DMS153 (cell line): Measurements from ENCODE around the gene EEF1A1.
"Not testable (repeated sequence)": the region's sequence is repeated elsewhere in the genome, so short reads cannot be mapped to it uniquely, and the experiment has no call there.

ENCODE experiments used
- DNase-seq: peaks from one replicate; lab custom pipeline; 2025; lab: John Stamatoyannopoulos, UW

Gene EEF1A1

DNA sequence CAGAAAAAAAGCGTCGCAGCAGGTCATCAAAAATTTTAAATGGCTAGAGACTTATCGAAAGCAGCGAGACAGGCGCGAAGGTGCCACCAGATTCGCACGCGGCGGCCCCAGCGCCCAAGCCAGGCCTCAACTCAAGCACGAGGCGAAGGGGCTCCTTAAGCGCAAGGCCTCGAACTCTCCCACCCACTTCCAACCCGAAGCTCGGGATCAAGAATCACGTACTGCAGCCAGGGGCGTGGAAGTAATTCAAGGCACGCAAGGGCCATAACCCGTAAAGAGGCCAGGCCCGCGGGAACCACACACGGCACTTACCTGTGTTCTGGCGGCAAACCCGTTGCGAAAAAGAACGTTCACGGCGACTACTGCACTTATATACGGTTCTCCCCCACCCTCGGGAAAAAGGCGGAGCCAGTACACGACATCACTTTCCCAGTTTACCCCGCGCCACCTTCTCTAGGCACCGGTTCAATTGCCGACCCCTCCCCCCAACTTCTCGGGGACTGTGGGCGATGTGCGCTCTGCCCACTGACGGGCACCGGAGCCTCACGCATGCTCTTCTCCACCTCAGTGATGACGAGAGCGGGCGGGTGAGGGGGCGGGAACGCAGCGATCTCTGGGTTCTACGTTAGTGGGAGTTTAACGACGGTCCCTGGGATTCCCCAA, at the start of gene EEF1A1:
EEF1A1 (minus strand) TSS at position 345 of the 663 bp plus-strand sequence. CDS start 1,006 bp downstream, outside the sequence.
- DNase-seq: peak; percentile 100

DNA sequence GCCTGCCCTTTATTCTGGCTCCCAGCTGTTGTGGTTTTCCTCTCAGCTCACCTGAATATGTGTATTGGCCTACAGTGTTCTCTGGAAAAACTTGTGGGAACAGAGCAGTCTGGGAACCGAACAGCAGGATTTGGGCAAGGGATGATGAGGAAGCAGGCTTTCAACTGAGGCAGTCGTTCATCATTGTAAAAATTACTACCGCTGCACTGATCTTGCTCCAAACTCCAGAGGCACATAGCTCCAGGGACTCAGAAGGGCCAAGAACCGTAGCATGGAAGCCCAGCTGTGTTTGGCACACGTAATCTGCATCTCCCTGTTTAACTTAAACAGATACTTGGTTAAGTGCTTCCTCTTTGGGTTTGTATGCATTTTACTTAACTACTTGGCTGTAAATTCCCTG, 48.3 kb upstream of the EEF1A1 start:
- no peak for DNase-seq

DNA sequence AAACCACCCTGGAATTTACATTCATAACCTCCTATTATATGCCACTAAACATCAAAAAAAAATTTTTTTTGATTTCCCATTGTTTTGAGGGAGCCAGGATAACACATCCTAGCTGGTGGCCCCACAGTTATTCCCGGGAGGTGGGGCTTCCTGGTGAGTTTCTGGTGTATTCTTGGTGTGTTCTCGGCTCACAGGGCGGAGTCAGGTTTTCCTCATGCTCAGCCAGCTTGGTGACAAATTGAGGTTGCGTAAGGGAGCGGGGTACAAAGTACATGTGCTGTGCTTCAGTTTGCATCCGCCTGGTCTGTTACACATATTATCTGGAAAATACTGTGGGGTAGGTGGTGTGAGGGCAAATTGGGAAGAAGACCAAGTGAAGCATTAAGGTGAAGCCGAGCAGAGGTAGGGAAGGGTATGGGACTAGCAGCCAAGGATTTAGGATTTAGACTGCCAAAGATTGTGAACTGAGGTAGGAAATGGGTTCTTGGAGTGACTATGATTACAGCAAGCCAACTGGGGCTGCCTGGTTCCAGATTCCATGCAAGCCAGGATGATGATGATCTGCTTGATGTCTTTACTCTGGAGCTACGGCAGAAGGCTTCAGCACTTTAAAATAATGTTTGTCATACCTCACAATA, 46.2 kb upstream of the EEF1A1 start:
- DNase-seq: no peak

DNA sequence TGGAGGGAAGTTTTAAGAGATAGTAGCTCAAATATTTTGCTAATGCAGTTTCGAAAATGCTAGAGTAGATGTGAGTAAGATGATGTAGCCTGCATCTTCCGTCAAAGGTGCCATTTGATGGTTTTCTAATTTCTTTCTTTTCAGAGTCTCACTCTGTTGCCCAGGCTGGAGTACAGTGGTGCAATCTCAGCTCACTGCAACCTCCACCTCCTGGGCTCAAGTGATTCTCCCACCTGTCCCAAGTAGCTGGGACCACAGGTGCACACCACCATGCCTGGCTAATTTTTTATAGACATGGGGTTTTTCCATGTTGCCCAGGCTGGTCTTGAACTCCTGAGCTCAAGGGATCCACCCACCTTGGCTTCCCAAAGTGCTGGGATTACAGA, 45.6 kb upstream of the EEF1A1 start:
- DNase-seq: not testable (repeated sequence)

DNA sequence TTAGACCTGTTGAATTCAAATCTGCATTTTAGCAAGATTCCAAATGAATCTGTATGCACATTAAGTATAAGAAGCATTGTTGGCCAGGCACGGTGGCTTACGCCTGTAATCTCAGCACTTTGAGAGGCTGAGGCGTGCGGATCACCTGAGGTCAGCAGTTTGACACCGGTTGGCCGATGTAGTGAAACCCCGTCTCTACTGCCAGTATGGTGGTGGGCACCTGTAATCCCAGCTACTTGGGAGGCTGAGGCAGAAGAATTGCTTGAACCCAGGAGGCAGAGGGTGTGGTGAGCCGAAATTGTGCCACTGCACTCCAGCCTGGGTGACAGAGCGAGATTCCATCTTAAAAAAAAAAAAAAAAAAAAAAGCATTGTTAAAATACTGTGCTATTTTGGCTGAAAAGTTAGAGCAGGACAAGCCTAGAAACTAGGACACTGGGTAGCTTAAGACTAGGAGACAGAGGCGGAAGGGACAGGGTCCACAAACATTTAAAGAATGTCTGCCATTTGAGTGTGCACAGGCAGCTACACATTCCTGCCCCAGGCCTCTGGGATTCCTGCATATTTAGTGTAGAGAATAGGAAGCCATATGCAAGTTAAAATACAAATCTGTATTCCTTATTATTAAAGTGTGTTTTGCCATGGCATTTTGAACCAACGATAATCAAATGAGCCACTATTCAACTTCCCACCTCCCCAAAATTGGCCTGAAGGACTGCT, 45.1 kb upstream of the EEF1A1 start:
- no peak for DNase-seq

DNA sequence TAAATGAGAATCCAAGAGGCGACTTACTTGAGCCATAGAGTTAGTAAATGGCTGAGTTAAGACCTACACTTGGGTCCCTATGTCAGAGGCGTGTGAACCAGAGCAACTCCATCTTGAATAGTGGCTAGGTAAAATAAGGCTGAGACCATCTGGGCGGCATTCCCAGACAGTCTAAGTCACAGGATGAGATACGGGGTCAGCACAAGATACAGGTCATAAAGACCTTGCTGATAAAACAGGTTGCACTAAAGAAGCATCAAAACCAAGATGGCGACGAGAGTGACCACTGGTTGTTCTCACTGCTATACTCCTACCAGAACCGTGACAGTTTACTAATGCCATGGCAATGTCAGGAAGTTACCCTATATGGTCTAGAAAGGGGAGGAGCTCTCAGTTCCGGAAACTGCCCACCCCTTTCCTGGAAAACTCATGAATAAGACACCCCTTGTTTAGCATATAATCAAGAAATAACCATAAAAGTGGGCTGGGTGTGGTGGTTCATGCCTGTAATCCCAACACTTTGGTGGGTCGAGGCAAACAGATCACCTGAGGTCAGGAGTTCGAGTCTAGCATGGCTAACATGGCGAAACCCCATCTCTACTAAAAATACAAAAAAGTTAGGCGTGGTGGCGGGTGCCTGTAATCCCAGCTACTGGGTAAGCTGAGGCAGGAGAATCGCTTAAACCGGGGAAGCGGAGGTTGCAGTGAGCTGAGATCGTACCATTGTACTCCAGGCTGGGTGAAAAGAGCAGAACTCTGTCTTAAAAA, 43.9 kb upstream of the EEF1A1 start:
- DNase-seq: no peak

DNA sequence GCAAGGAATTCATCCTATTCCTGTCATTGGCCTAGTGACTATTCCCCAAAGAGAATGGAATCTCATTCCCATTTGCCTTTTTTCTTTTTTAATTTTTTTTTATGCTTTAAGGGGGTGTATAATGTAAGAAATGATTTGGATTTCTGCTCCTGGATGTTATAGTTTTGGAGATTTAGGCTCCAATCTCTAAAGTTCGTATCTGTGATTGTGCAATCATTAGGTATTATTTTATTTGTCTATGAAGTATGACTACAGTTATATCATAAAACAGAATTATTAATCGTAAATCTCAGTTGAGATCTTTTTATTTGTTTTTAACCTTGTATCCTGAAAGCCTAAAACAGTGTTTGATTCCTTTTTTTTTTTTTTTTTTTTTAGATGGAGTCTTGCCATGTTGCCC, 41.7 kb upstream of the EEF1A1 start:
- DNase-seq: no peak

DNA sequence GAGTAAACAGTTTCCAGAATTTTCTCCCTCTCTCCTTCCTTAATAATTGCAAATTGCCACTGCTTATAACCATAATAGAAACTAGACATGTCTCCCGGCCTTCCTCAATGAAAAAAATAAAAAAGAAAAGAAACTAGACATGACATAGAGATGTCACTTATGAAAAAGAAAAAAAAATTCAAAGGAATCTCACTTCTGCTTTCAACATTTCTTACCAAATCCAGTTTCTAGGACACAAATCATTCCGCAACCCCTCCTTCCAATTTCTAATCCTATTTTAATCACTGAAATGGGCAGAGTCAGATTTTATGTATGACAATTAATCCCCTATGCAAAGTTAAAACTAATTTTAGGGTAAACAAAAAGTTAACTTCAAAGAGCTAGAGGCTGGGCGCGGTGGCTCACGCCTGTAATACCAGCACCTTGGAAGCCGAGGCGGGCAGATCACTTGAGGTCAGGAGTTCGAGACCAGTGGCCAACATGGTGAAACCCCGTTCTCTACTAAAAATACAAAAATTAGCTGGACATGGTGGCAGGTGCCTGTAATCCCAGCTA, 40.1 kb upstream of the EEF1A1 start:
- no peak for DNase-seq

DNA sequence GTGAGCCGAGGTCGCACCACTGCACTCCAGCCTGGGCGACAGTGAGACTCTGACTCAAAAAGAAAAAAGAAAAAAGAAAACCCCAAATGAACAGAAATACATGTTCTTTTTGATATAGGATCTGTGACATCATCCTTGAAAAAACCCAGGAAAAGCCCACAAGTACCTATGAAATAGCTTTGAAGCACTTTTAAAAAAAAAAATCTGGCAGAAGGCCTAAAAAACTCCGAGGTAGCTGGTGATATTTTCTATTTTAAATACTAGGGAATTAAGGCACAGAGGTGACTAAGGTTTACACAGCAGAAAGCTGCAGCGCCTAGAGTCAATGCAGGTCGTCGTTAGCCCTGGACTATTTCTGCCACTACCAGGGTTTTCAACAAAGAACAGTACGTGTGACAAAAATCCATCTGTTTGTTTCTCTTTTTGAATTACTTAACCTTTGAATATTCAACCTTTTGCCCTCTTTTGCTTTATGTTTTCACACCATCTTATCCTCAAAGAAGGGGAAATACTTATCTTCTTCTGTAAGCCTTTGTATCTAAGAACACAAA, 39.4 kb upstream of the EEF1A1 start:
- no peak for DNase-seq

DNA sequence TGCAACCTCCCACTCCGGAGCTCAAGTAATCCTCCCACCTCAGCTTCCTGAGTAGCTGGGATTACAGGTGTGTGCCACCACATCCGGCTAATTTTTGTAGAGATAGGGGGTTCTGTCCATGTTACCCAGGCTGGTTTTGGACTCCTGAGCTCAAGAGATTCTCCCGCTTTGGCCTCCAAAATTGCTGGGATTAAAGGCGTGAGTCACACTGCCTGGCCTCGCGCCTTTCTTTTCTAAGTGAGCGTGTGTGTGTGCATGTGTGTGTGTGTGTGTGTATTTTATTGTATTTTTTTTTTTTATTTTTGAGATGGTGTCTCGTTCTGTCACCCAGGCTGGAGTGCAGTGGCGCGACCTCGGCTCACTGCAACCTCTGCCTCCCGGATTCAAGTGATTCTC, 38.6 kb upstream of the EEF1A1 start:
- DNase-seq: not testable (repeated sequence)

DNA sequence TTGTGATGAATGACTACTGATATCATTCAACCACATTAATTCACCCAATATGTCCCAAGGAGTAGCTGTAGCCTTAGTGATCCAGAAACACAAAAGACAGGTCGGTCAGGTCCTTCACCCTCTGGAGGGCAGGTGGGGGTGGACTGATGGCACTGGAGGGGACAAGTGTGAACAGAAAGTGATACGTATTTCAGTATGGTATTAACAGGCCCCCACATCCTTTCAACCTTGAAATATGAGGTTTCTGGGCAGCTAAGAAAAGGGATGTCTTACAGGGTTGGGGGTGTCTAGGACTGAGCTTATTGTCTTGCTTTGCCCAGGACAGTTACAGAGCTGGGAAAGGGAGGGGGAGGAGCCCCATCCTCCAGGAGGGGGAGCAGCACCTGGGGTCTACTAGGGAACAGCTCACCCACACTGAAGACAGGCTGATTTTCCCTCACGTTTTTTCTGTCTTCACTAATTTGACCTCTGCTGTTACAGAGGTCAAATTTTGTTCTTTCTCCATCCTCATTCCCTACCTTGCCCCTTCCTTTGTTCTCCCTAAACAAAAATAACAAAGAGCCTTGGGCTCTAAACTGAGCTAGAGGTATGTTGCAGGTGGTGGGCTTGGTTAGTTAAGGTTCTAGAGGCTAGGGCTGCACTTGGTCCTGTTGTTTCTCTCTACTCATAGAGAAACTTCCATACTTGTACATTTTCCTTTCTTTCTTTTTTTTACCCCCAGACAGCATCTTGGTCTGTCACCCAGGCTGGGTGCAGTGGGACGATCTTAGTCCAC, 38.0 kb upstream of the EEF1A1 start:
- no peak for DNase-seq

DNA sequence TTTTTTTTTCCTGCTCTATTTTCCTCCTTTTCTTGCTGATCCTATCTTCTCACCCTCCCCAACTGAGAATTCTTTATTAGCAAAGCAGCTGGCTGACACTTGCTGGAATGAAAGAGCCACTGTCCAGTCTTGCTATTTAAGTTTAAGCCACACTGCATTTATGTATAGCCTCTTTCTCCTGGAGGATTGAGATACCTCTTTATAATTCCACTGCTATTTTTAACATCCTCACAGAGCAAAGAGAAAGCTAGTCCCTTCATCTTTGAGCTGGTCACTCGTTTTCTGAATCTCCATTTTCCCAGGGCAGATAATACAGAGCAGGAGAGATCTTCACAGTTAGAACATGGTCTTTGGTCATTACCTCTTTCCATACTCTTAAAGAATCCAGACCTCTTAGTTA, 36.0 kb upstream of the EEF1A1 start:
- no peak for DNase-seq

DNA sequence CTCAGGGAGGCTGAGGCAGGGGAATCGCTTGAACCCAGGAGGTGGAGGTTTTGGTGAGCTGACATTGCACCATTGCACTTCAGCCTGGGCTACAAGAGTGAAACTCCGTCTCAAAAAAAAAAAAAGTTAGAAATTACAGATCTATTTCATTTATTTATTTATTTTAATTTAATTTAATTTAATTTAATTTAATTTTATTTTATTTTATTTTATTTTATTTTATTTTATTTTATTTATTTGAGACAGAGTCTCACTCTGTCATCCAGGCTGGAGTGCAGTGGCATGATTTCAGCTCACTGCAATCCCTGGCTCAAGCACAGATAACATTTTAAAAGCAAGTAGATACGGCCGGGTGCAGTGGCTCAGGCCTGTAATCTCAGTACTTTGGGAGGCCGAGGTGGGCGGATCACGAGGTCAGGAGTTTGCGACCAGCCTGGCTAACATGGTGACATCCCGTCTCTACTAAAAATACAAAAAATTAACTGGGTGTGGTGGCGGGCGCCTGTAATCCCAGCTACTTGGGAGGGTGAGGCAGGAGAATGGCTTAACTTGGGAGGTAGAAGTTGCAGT, 34.6 kb upstream of the EEF1A1 start:
- not testable (repeated sequence) for DNase-seq

DNA sequence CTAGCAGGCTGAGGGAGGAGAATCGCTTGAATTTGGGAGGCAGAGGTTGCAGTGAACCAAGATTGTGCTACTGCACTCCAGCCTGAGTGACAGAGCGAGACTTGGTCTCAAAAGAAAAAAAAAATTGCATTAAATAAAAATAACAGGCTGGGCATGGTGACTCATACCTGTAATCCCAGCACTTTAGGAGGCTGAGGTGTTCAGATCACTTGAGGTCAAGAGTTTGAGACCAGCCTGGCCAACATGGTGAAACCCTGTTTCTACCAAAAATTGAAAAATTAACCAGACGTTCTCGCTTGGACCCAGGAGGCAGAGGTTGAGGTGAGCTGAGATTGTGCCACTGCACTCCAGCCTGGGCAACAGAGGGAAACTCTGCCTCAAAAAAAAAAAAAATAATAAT, 30.3 kb upstream of the EEF1A1 start:
- not testable (repeated sequence) for DNase-seq

DNA sequence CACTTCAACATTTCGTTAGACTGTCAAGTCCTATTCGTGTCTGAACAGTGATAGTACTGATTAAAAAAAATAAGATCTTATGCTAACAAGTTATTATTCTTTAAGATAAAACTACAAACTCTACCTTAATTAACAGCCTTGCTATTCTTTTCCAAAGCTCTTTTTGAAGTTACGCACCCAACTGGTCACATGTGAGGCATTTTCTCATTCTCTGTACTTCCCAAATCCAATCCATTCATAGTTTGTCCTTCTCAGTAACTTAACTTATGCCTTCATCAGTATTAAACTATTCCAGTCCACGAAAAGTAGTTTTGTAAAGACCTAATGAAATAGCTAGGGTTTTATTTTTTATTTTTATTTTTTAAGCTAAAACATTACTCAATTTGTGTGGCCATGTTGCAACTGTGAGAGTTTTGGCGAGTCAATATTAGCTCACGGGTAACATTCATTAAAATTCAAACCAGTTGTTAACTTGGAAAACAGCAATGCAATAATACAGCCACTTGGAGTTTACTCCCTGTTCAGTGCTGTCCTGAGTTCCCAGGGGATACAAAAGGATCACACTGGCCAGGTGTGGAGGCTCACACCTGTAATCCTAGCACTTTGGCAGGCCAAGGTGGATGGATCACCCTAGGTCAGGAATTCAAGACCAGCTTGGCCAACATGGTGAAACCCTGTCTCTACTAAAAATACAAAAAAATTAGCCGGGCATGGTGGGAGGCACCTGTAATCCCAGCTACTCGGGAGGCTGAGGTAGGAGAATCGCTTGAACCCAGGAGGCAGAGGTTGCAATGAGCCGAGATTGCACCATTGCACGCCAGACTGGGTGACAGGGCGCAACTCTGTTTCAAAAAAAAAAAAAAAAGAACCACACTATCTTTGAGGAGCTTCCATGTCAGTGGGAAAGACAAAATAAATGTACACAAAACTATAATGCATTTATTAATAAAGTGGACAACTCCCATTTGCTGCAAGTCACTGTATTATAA, 27.9 kb upstream of the EEF1A1 start:
- DNase-seq: no peak

DNA sequence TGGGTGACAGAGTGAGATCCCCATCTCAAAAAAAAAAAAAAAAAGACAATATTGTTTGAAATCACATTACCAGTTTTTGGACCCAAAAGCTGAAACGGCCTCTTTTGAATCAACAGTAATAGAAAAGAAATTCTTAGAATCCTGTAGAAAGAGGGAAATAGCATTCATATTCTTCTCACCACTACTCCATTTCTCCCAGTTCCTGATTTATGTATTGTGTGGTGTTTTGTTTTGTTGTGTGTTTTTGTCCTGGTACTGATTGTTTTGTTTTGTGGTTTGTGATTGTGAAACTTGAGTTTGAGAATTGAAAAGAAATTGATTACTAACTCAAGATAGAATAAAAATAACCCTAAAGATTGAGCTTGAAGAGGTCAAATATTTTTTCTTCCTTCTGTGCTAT, 26.2 kb upstream of the EEF1A1 start:
- no peak for DNase-seq

DNA sequence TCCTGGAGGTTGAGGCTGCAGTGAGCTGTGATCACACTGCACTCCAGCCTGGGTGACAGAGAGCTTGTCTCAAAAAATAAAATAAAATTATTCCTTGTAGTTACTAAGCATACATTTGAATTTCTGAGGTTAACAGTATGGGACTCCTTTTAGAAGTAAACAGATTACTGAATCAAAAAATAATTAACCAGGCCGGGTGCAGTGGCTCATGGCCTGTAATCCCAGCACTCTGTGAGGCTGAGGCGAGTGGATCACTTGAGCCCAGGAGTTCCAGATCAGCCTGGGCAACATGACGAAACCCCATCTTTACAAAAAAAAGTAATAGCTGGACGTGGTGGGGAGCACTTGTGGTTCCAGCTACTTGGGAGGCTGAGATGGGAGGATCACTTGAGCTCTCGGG, 22.1 kb upstream of the EEF1A1 start:
- no peak for DNase-seq

DNA sequence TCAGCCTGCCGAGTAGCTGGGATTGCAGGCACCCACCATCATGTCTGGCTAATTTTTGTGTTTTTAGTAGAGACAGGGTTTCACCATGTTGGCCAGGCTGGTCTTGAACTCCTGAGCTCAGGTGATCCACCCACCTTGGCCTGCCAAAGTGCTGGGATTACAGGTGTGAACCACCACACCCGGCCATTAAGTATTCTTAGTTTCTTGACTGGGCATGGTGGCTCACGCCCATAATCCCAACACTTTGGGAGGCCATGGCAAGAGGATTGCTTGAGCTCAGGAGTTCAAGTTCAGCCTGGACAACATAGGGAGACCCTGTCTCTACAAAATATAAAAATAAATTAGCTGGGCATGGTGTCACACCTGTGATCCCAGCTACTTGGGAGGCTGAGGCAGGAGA, 21.6 kb upstream of the EEF1A1 start:
- DNase-seq: not testable (repeated sequence)

DNA sequence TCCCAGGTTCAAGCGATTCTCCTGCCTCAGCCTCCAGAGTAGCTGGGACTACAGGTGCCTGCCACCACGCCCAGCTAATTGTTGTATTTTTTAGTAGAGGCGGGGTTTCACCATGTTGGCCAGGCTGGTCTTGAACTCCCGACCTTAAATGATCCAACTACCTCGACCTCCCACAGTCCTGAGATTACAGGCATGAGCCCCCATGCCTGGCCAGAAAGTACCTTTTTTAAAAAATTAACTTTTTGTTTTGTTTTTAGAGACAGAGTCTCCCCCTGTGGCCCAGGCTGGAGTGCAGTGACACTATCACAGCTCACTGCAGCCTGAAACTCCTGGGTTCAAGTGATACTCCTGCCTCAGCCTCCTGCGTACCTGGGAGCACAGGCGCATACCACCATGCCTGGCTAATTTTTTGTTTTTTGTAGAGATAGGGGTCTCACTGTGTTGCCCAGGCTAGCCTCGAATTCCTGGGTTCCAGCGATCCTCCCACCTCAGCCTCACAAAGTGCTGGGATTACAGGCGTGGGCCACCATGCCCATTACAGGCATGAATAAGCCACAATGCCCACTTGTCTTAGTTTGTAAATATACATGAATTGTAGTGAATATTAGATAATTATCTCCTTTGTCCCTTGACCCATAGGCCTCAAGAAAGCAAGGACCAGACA, 17.4 kb upstream of the EEF1A1 start:
- no peak for DNase-seq
